Stimulated activated CD4-positive, alpha-beta T cell treated with anti-CD3 and anti-CD28 coated beads, Interleukin-12 subunit alpha, Interleukin-12 subunit beta, amount 100 ng/mL, for 24 hours (primary cell): ENCODE data around the gene LRRIQ4.

Experiments used
- DNase-seq, 2 experiments: peaks; one replicate each; pipeline ENCODE4 v3.0.0-alpha.2; 2020; ENCODE audit warnings: low read depth in 2 of 2

LRRIQ4 gene

GRCh38 chr3:169809230-169809795 is 3.4 kb upstream of the LRRIQ4 start:
- no peak for DNase-seq

DNA sequence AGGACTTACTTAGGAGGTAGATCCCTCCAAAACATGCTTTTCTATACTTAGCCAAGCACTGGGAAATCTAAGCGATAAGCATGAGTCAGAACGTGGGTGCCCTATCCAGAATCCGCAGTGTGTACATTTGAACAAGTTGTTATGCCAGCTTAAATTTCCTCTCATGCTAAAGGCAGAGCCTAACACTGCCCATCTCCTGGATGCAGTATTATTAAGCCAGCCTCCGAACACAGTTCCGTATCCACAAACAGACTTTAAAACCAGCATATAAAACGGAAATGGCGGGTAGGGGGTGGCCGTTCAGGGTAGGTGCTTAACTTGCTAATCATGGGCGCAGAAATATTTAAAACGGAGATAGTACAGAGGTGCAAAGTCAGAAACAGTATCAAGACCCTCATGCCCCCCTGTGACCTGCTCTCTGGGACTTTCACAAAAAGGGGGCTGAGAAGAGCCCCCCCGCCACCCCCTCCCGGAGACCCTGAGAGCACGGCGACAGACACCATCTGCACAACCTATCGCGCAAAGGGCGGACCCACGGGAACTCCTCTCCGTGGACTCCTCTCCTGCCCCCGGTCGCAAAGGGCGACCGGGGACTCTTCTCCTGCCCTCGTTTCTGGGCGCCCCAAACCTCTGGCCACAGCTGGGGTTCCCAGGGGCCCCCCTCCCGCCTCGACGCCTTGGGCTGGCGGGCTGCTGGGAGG is 889 bp upstream of the LRRIQ4 start:
- DNase-seq = no peak

- DNase-seq = no peak
These were observed 608 bp downstream of the LRRIQ4 start for GRCh38 chr3:169813278-169813677.

DNA sequence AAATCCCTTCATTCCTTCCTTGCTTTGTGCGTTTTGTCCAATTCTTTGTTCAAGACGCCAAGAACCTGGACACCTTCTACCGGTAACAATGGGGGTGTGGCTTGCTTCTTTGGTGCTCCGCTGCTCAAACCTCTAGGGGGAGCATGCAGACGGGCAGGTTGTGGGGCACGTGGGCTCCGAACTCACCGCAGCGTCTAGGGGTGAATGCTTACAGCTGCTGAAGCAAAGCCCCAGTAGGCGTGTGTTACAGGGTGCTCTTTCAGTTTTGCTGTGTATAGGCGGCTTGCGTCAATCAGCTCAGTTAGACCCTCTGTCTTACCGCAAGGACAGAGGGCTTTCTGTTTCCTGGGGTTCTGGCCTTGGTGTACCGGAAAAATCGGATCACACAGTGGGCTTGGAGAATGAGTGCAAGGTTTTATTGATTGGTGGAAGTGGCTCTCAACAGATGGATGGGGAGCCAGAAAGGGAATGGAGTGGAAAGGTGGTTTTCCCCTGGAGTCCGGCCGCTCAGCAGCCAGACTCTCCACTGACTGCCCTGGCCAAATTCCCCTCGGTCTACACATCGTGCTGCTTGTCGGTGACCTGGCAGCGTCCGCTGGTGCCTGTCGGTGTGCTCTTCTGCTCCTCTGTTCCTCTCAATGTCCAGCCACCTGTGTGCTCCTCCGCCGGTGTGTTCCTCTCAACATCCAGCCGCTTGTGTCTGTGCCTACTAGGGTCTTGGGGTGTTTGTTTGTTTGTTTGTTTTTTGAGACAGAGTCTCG is 1.3 kb downstream of the LRRIQ4 start:
- DNase-seq = peak; percentile 44 to 64

DNA sequence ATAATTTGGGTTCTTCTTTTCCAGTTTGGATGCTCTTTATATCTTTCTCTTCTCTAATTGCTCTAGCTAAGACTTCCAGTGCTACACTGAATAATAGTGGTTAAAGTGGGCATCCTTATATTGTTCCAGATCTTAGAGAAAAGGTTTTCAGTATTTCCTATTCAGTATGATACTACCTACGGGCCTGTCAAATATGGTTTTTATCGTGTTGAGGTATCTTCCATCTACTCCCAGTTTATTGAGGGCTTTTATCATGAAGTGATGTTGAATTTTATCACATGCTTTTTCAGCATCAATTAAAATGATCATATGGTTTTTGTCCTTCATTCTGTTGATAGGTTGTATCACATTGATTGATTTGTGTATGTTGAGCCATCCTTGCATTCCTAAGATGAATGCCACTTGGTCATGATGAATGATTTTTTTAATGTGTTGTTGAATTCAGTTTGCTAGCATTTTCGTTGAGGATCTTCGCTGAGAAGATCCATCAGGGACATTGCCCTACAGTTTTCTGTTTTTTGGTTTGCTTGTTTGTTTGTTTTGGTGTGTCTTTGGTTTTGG is 3.0 kb downstream of the LRRIQ4 start:
- DNase-seq = no peak

- DNase-seq = no peak
These were observed 5.6 kb downstream of the LRRIQ4 start for GRCh38 chr3:169818316-169818715.

DNA sequence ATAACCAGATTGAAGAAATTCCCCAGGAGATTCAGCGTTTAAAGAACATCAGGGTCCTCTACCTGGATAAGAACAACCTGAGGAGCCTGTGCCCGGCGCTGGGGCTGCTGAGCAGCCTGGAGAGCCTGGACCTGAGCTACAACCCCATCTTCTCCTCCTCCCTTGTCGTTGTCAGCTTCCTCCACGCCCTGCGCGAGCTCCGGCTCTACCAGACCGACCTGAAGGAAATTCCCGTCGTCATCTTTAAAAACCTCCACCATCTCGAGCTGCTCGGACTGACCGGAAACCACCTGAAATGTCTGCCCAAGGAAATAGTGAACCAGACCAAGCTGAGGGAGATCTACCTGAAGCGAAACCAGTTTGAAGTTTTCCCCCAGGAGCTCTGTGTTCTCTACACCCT is 9.4 kb downstream of the LRRIQ4 start:
- DNase-seq = no peak

GRCh38 chr3:169822540-169822939 is 9.9 kb downstream of the LRRIQ4 start:
- no peak for DNase-seq

DNA sequence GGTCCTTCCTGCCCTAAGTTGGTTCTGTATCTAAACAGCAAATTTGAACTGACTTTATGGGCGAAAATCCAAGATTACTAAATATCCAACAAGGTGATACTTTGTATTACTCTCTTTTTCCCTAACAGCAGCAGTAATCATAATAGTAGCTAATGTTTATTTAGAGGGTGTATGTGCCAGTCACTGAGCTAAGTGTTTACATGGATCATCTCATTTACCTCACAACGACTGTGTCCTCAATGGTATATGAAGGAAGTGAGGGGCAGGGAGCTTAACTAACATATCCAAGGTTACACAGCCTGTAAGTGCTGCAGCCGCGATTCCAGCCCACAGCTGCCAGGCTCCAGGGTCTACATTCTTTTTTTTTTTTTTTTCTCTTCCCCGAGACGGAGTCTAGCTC is 10.3 kb downstream of the LRRIQ4 start:
- no peak for DNase-seq

DNA sequence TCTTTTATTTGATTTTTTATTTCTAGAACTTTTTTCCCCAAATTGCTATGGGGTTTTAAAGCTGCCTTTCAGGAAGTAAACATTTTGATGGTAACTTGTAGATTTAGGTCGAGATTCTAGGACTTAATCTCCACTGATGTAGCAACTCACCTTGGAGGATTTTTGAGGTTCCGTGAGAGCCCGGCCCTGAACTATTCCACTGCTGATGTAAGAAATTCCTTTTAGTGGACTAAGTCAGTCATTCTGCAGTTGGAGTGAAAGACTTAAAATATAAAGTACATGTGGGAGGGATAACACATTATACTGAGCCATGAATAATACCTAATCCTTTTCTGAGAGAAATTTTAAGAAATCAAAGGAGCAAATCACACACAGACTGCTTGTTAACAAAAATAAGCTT is 12.6 kb downstream of the LRRIQ4 start:
- DNase-seq = no peak

GRCh38 chr3:169827712-169828111 is 15.0 kb downstream of the LRRIQ4 start:
- DNase-seq = no peak

DNA sequence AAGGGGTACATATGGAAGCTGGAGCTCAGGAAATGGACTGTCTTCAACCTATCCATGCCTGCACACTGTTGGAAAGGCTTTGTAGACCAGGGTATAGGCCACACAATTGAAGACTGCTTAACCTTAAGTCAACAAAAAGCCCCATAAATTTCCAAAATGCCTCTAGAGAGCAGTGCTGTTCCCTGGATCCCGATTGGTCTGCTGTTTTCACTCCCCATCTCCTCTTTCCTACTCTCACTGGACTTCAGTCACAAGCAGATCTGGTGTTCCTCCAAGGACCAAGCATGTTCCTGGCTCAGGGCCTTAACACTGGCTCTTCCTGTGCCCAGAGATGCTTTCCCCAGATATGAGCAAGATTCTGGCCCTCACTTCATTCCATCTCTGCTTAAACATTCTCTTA is 22.9 kb downstream of the LRRIQ4 start:
- DNase-seq = no peak

- no peak for DNase-seq
These were observed 23.6 kb downstream of the LRRIQ4 start for GRCh38 chr3:169836078-169836941.

DNA sequence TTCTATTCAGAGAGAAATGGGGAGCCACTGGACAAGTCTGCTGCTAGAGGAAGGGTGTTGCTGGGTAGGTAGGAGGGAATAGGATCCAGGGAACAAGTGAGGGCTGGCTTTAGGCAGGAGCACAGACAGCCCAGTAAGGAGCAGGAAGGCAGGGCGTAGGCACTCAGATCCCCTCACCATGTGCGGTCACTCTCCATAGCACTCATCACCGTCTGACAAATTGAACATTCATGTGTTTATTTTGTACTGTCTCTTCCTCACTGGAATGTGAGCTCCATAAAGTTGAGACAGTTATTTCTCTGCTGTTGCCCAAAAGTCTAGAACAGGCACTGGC is 24.2 kb downstream of the LRRIQ4 start:
- DNase-seq = no peak

GRCh38 chr3:169838511-169839030 is 25.9 kb downstream of the LRRIQ4 start:
- no peak for DNase-seq

- no peak for DNase-seq
These were observed 28.5 kb downstream of the LRRIQ4 start for GRCh38 chr3:169841171-169841570.

- no peak for DNase-seq
These were observed 30.3 kb downstream of the LRRIQ4 start for GRCh38 chr3:169842960-169843359.

- DNase-seq = no peak
These were observed 34.0 kb downstream of the LRRIQ4 start for GRCh38 chr3:169846458-169847193.

DNA sequence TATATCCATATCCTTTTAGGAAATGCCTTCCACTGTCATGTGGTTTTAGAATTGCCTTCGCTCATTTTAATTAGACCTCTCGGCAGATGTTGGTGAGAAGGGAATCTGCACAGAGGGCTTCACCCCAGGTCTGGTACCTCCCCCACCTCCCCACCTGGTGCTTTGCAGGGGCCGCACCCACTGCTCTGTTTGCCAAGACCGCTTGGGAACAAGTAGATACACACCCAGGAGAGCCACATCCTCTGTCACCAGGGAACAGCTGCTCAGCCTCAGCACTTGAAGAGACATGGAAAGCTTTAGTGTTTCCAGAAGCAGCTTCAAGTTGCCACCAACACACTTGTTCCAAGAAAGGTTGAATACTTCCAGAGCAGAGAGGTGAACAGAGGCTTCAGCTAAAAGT is 35.2 kb downstream of the LRRIQ4 start:
- no peak for DNase-seq

- DNase-seq = no peak
These were observed 36.1 kb downstream of the LRRIQ4 start for GRCh38 chr3:169848741-169849140.

GRCh38 chr3:169850618-169851017 is 37.9 kb downstream of the LRRIQ4 start:
- DNase-seq = no peak
